GM12891 (cell line): ENCODE measurements around the gene RND2.

Source experiments
- POLR2A ChIP-seq: IDR thresholded peaks from 2 replicates; pipeline ENCODE4 v1.6.1; 2011; ENCODE audit warnings: low read depth, low read length, control low read depth
- SPI1 ChIP-seq: IDR thresholded peaks from 2 replicates; pipeline ENCODE4 v1.6.1; 2011; ENCODE audit warnings: low read depth, low read length, control low read depth

DNA sequence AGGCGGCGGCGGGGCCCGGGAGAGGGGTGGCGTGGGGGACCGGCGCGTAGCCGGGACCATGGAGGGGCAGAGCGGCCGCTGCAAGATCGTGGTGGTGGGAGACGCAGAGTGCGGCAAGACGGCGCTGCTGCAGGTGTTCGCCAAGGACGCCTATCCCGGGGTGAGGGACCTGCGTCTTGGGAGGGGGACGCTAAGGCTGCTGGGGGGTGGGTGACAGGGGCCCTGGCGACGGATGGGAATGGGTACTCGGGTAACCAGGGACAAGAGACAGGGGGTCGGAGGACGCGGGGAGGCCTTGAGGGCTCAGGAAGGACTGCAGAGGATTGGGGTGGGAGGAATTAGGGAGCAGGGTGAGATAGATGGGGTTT, 243 bp downstream of the RND2 start:
- no peak for TF ChIP-seq POLR2A
- TF ChIP-seq SPI1, result no peak
